Posterior cingulate gyrus (tissue), 11 donors: ENCODE results near the gene RGPD8.

Experiments used
- DNase-seq, 10 donors: peaks; one replicate each; pipeline versions ENCODE4 v3.0.0 to v3.0.0-alpha.2; 2020 to 2021; ENCODE audit warnings: mixed read lengths in 3 of 10
- intact Hi-C: fragments of 100-400 bp; cut with DNase I; formaldehyde crosslinking; loops from one replicate; pipeline ENCODE4 v1.15.1; 2023

RGPD8 gene

GRCh38 chr2:112340475-112341267 is 92.8 kb downstream of the RGPD8 start:
- intact Hi-C loops, result no loop called here
- DNase-seq, result no peak

DNA sequence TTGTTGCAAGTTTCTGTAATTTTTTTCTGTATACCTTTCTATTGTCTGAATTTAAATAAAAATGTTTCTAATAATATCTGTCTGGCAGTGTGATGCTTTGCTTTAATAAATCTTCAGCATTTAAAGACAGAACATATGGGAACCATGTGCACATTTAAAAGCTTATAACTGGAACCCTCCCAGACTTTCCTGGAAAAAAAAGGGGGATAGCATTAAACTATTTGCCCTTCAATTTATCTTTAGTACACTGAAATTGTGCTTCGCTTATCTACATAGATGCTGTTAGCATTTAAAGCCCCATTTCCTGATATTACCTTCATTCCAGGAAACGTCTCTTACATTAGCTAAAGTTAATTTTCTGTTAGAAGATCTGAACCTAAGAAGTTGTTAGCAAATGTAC is 93.5 kb downstream of the RGPD8 start:
- no peak for DNase-seq
- intact Hi-C loops, result no loop called here

- no peak for DNase-seq
- intact Hi-C loops, result no loop called here
Measured at GRCh38 chr2:112335600-112335999, 97.8 kb downstream of the RGPD8 start.

- DNase-seq, result peak in 1 of 10 donors; percentile 56
- intact Hi-C loops, result no loop called here
Measured at GRCh38 chr2:112332123-112332696, 101.2 kb downstream of the RGPD8 start.

DNA sequence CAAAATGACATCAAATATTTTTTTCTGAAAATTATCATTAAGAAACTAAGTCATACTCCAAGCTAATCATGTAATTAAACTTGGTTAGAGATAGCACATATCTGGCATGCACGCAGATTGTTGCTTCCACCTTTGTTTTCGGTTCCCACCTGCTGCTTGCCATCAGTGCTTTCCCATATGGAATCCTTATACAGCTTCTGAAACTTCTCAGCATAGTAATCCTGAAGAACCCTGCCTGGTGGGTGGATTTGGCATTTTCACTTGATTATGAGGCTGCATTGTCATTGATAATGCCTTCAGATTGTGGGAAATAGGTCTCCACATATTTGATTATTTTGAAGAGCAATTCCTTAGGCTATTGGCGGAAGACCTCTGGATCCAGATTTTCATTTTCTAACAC is 110.5 kb downstream of the RGPD8 start:
- intact Hi-C loops, result no loop called here
- no peak for DNase-seq

DNA sequence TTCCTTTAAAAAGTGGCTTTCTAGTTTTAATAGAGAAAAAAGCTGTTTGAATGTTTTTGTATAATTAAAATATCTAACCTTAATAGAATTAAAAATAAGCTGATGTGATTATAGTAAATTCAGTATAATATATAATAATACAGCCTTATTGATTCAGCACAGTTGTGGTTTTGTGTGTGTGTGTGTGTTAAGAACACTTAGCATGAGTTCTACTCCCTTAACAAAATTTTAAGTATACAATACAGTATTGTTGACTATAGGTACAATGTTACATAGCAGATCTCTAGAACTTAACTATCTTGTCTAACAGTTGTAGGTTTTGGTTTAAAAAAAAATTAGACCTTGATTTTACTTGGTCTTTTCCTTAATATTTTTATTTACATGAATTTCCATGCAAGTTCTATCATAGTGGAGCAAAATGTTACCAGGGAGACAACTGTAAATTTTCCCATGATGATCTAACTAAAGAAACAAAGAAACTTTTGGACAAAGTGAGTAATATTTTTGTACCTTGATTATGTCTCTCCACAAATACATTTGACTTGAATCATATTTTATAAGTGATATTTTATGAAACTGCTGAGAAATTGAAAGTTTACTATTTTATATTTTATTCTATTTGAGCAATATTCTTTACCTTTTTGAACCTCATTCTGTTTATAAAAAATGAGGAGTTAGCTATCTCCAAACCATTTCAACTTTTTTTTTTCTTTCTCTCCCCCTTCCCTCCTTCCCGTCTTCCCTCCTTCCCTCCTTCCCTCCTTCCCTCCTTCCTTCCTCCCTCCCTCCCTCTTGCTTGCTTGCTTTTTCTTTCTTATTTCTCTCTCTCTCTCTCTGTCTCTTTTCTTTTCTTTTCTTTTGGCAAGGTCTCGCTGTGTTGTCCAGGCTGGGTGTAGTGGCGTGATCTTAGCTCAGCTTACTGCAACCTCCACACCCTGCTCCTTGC is 111.8 kb downstream of the RGPD8 start:
- intact Hi-C loops, result no loop called here
- no peak for DNase-seq
